SH-SY5Y (cell line): ENCODE results near the gene CAV2.

Experiments used
- GATA2 ChIP-seq: IDR thresholded peaks from 2 replicates; pipeline ENCODE4 v1.6.1; 2011; ENCODE audit warnings: mild to moderate bottlenecking, low read depth, low read length
- GATA3 ChIP-seq: IDR thresholded peaks from 2 replicates; pipeline ENCODE4 v1.6.1; 2011; ENCODE audit warnings: low read depth, mild to moderate bottlenecking, low read length, moderate library complexity

DNA sequence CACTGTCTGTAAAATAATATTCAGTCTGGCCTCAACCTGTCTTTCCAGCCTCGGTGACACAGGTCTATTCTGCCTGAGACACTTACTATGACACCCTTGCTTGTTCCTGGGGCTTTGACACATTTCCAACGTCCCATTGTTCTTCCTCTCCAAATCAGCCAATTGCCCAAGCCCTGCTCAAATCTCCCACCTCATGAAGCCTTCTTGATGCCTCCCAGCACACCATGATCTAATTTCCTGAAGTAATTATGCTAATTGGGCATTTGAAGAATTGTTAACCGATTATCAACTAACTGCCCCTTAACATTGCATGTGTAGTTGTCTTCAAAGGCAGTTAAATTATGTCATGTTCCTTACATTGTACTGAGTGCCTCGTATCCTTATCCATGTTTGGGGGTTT is 58.4 kb downstream of the CAV2 start:
- TF ChIP-seq GATA2, result no peak
- TF ChIP-seq GATA3, result no peak
